PFSK-1 (cell line): ENCODE results near the gene CLIC6.

Experiments used
- FOXP2 ChIP-seq: optimal IDR thresholded peaks from 2 replicates; pipeline ENCODE3; 2011; ENCODE audit warnings: borderline replicate concordance, control low read depth, inconsistent platforms; ENCODE audit not compliant: insufficient read depth; ENCODE audit errors: extremely low read length, extremely low read depth
- POLR2AphosphoS5 ChIP-seq: IDR thresholded peaks from 2 replicates; pipeline ENCODE4 v1.6.1; 2012; ENCODE audit warnings: low read depth, mild to moderate bottlenecking, control low read depth, low read length, moderate library complexity
- SIN3A ChIP-seq: IDR thresholded peaks from 2 replicates; pipeline ENCODE4 v1.6.1; 2012; ENCODE audit warnings: mild to moderate bottlenecking, low read length, moderate library complexity, borderline replicate concordance; ENCODE audit not compliant: insufficient read depth
- TAF1 ChIP-seq: IDR thresholded peaks from 2 replicates; pipeline ENCODE4 v1.6.1; 2012; ENCODE audit warnings: low read length, control low read depth, borderline replicate concordance; ENCODE audit not compliant: insufficient read depth
- TF ChIP-seq, protein P1 (sequence below), 2 experiments: IDR thresholded peaks; 2 replicates each; pipeline versions ENCODE4 v1.6.1 to v1.8.0; 2011 to 2012; ENCODE audit warnings: low read depth in 2 of 2, low read length in 2 of 2, control low read depth in 1 of 2, inconsistent platforms in 1 of 2, mild to moderate bottlenecking in 1 of 2, moderate library complexity in 1 of 2; ENCODE audit not compliant: insufficient read depth in 1 of 2

The CLIC6 gene

DNA sequence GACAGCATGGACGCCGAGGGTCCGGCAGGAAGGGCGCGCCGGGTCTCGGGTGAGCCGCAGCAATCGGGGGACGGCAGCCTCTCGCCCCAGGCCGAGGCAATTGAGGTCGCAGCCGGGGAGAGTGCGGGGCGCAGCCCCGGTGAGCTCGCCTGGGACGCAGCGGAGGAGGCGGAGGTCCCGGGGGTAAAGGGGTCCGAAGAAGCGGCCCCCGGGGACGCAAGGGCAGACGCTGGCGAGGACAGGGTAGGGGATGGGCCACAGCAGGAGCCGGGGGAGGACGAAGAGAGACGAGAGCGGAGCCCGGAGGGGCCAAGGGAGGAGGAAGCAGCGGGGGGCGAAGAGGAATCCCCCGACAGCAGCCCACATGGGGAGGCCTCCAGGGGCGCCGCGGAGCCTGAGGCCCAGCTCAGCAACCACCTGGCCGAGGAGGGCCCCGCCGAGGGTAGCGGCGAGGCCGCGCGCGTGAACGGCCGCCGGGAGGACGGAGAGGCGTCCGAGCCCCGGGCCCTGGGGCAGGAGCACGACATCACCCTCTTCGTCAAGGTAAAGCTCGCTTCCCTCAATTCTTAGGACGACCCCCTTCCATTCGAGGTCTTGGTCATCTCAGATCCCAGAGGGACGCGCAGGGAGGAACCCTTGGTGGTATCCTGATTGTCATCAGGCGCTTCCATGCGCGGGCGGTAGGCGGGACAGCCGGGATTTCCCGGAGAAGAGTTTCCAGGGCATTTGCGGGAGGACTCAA, 1.6 kb downstream of the CLIC6 start:
- TF ChIP-seq SIN3A (no peak), POLR2AphosphoS5 (no peak), FOXP2 (no peak), TAF1 (no peak)
- TF ChIP-seq, protein P1, sequence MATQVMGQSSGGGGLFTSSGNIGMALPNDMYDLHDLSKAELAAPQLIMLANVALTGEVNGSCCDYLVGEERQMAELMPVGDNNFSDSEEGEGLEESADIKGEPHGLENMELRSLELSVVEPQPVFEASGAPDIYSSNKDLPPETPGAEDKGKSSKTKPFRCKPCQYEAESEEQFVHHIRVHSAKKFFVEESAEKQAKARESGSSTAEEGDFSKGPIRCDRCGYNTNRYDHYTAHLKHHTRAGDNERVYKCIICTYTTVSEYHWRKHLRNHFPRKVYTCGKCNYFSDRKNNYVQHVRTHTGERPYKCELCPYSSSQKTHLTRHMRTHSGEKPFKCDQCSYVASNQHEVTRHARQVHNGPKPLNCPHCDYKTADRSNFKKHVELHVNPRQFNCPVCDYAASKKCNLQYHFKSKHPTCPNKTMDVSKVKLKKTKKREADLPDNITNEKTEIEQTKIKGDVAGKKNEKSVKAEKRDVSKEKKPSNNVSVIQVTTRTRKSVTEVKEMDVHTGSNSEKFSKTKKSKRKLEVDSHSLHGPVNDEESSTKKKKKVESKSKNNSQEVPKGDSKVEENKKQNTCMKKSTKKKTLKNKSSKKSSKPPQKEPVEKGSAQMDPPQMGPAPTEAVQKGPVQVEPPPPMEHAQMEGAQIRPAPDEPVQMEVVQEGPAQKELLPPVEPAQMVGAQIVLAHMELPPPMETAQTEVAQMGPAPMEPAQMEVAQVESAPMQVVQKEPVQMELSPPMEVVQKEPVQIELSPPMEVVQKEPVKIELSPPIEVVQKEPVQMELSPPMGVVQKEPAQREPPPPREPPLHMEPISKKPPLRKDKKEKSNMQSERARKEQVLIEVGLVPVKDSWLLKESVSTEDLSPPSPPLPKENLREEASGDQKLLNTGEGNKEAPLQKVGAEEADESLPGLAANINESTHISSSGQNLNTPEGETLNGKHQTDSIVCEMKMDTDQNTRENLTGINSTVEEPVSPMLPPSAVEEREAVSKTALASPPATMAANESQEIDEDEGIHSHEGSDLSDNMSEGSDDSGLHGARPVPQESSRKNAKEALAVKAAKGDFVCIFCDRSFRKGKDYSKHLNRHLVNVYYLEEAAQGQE (IDR thresholded peaks at IDR 0.05; ENCODE audit: insufficient read depth in 1 of 2, low read depth in 2 of 2, low read length in 2 of 2) = no peak

DNA sequence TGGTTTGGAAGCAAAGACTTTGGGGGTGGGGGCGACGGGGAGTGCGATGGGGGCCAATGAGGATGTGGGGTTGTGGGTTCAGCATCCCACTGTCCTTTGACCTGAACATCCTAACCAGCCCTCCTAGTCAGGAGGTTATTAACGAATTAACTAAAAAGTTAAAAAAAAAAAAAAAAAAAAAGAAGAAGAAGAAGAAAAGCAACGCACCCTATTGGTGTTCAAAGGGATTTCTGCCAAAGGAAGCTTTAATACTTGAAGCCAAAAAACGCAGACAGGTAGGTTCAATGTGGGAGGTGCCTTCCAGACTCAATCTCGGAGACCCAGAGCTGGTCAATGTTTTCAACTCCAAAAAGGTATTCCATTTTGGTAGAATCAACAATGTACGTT, 2.2 kb downstream of the CLIC6 start:
- no peak for TF ChIP-seq FOXP2
- TF ChIP-seq SIN3A = no peak
- TF ChIP-seq POLR2AphosphoS5 = no peak
- TF ChIP-seq, protein P1 (IDR thresholded peaks at IDR 0.05; ENCODE audit: insufficient read depth in 1 of 2, low read depth in 2 of 2, low read length in 2 of 2) = no peak
- no peak for TF ChIP-seq TAF1

DNA sequence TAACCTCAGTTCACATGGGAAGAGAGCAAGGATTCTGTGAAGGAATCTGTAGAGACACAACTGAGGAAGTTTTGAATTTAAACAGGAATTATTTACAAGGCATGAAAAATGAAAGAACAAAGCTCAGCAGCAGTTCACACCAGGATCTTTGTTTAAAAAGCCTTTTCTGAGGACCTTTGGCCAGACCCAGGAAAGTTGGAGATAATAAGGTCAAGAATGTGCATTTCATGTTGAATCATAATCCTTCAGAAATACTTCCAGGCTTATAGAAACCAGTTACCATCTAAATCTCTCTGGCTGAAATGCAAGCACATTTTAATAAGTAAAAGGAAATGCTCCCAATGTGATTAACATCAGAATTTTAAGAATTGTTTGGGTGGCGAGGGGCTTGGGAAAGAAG, 2.7 kb downstream of the CLIC6 start:
- TF ChIP-seq FOXP2 = no peak
- TF ChIP-seq, protein P1 (IDR thresholded peaks at IDR 0.05; ENCODE audit: insufficient read depth in 1 of 2, low read depth in 2 of 2, low read length in 2 of 2) = no peak
- no peak for TF ChIP-seq SIN3A

DNA sequence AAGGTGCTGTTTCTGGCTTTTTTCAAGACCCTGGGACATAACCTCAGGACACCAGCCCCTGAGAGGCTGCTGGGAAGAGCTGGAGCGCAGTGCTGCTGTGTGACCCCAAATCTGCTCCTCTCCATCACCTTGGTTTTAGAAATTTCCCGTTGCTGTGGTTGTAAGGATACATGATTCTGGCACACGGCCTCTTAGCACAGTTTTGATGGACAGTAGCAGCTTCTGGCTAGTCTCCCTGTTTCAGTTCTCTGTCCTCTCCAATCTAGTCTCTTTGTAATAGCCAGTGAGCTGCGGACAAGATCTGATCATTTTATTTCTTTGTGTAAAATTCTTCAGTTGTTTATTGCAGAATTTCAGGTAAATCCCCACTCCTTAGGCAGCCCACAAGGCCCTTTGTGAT, 3.1 kb downstream of the CLIC6 start:
- TF ChIP-seq TAF1 = no peak
- no peak for TF ChIP-seq SIN3A
- TF ChIP-seq, protein P1 (IDR thresholded peaks at IDR 0.05; ENCODE audit: insufficient read depth in 1 of 2, low read depth in 2 of 2, low read length in 2 of 2) = no peak
- TF ChIP-seq FOXP2 = no peak
- TF ChIP-seq POLR2AphosphoS5 = no peak

DNA sequence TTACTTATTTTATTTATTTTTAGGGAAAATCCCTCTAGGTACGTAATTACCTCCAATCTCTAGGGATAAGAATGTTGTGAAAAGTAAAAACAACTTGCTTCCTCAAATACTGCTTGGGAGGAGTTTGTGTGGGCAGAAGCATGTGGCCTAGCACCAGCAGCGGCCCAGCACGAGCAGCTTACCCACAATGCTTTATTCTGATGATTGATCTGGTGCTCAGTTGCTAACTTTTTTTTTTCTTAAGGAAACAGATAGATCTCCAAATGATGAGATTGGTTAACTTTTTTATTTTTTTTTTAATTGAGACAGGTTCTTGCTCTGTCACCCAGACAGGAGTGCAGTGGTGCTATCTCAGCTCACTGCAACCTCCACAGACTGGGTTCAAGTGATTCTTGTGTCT, 4.2 kb downstream of the CLIC6 start:
- TF ChIP-seq, protein P1 (IDR thresholded peaks at IDR 0.05; ENCODE audit: insufficient read depth in 1 of 2, low read depth in 2 of 2, low read length in 2 of 2) = no peak
- TF ChIP-seq FOXP2 (no peak), SIN3A (no peak), POLR2AphosphoS5 (no peak), TAF1 (no peak)
